AG08396 (cell line): ENCODE data around the gene LCN10.
"Not testable (repeated sequence)": the region's sequence is repeated elsewhere in the genome, so short reads cannot be mapped to it uniquely, and the experiment has no call there.

Experiments used
- DNase-seq: peaks from one replicate; pipeline ENCODE4 v3.0.0; 2012; ENCODE audit warnings: low spot score, mixed read lengths

The LCN10 gene

GRCh38 chr9:136742591-136743391 is at the start of gene LCN10:
Gene LCN10 (minus strand): TSS chr9:136742940. CDS start chr9:136742903, 37 bp downstream.
- no peak for DNase-seq

- no peak for DNase-seq
Measured at GRCh38 chr9:136791516-136792276, 49.0 kb upstream of the LCN10 start.

GRCh38 chr9:136790640-136791515 is 48.1 kb upstream of the LCN10 start, which contains the start of gene TMEM141:
Gene TMEM141 (plus strand): TSS chr9:136791344. CDS start chr9:136791371, 27 bp downstream.
- DNase-seq, result peak; percentile 100

- DNase-seq, result no peak
Measured at GRCh38 chr9:136789523-136789937, 46.8 kb upstream of the LCN10 start.

- not testable (repeated sequence) for DNase-seq
Measured at GRCh38 chr9:136788644-136789522, 46.1 kb upstream of the LCN10 start.

- DNase-seq, result peak; percentile 65
Measured at GRCh38 chr9:136787690-136788400, 45.1 kb upstream of the LCN10 start.

- not testable (repeated sequence) for DNase-seq
Measured at GRCh38 chr9:136786983-136787382, 44.2 kb upstream of the LCN10 start.

GRCh38 chr9:136786451-136786850 is 43.7 kb upstream of the LCN10 start:
- DNase-seq, result no peak

GRCh38 chr9:136785565-136786355 is 43.0 kb upstream of the LCN10 start:
- not testable (repeated sequence) for DNase-seq

GRCh38 chr9:136784997-136785361 is 42.2 kb upstream of the LCN10 start:
- DNase-seq, result no peak

GRCh38 chr9:136784249-136784996 is 41.7 kb upstream of the LCN10 start:
- DNase-seq, result no peak

- no peak for DNase-seq
Measured at GRCh38 chr9:136782452-136782851, 39.7 kb upstream of the LCN10 start.

- DNase-seq, result no peak
Measured at GRCh38 chr9:136779808-136780207, 37.1 kb upstream of the LCN10 start.

- DNase-seq, result no peak
Measured at GRCh38 chr9:136777359-136777758, 34.6 kb upstream of the LCN10 start.

- DNase-seq, result no peak
Measured at GRCh38 chr9:136776947-136777346, 34.2 kb upstream of the LCN10 start.

- DNase-seq, result no peak
Measured at GRCh38 chr9:136775191-136775590, 32.5 kb upstream of the LCN10 start.

- DNase-seq, result no peak
Measured at GRCh38 chr9:136774416-136775045, 31.8 kb upstream of the LCN10 start.

GRCh38 chr9:136773386-136774044 is 30.8 kb upstream of the LCN10 start:
- peak; percentile 39 for DNase-seq
